SH-SY5Y (cell line): ENCODE measurements around the gene CD47.

Experiments
- GATA2 ChIP-seq: IDR thresholded peaks from 2 replicates; pipeline ENCODE4 v1.6.1; 2011; ENCODE audit warnings: mild to moderate bottlenecking, low read depth, low read length
- GATA3 ChIP-seq: IDR thresholded peaks from 2 replicates; pipeline ENCODE4 v1.6.1; 2011; ENCODE audit warnings: low read depth, mild to moderate bottlenecking, low read length, moderate library complexity

DNA sequence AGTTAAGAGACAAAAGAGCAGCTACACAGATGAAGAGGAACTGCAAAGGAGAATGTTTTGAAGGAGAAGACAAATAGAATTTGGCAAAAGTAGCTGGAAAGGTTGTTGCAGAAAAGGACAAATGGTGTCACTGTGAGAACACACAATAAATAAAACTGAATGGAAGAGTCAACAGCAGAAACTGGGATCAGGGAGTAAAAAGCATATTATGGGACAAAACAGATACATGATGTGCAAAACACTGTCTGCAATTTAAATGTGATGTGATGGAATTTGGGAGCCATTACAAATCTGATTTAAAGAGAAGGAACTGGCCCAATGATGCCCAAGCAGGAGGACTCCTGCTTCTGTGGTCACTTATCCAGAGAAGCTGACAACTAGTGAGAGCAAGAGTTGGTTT lies 46.1 kb downstream of the CD47 start:
- no peak for TF ChIP-seq GATA2
- no peak for TF ChIP-seq GATA3
